ENCODE data around the gene PLP2. TPM values are rescaled to one million over a fixed set of nuclear protein-coding genes. Genes with fewer than 3 reads are reported as not detected.
"Not testable (repeated sequence)": the region's sequence is repeated elsewhere in the genome, so short reads cannot be mapped to it uniquely, and the experiment has no call there.

The PLP2 gene
- 16.8 and 20.4 TPM in 2 replicates for total RNA-seq

GRCh38 chrX:49171752-49172279 is at the start of gene PLP2:
Gene PLP2 (plus strand): TSS chrX:49171898. CDS start chrX:49172001, 103 bp downstream.
- no peak for TF ChIP-seq CTCF (IDR thresholded peaks at IDR 0.05; ENCODE audit: insufficient read depth, low read length, severe bottlenecking)
- peak; percentile 50 for DNase-seq (ENCODE audit: low read depth)
- no peak for FAIRE-seq
- H3K4me3 ChIP-seq (ENCODE audit: low read depth, low read length): peak within 1 kb of the TSS; percentile 79
- H3K27me3 ChIP-seq (ENCODE audit: control insufficient read depth, insufficient read depth, low read length): no peaks in the 10 kb centered on the region
- H3K36me3 ChIP-seq (ENCODE audit: control insufficient read depth, insufficient read depth, low read length): peaks cover 7% of the 10 kb centered on the region

GRCh38 chrX:49122499-49122898 is 49.2 kb upstream of the PLP2 start:
- no peak overlapping the region for H3K4me3 ChIP-seq (ENCODE audit: low read depth, low read length)
- DNase-seq (ENCODE audit: low read depth) (no peak), FAIRE-seq (no peak)
- no peaks in the 10 kb centered on the region for H3K27me3 ChIP-seq (ENCODE audit: control insufficient read depth, insufficient read depth, low read length)
- no peak for TF ChIP-seq CTCF (IDR thresholded peaks at IDR 0.05; ENCODE audit: insufficient read depth, low read length, severe bottlenecking)
- H3K36me3 ChIP-seq (ENCODE audit: control insufficient read depth, insufficient read depth, low read length): no peaks in the 10 kb centered on the region

- FAIRE-seq; H3K27me3 ChIP-seq (ENCODE audit: control insufficient read depth, insufficient read depth, low read length); DNase-seq (ENCODE audit: low read depth); H3K36me3 ChIP-seq (ENCODE audit: control insufficient read depth, insufficient read depth, low read length); H3K4me3 ChIP-seq (ENCODE audit: low read depth, low read length): not testable (repeated sequence)
Observed at GRCh38 chrX:49127742-49128258, 43.9 kb upstream of the PLP2 start.

- no peak for DNase-seq (ENCODE audit: low read depth)
- Histone ChIP-seq H3K27me3 (ENCODE audit: control insufficient read depth, insufficient read depth, low read length) (no peaks in the 10 kb centered on the region), H3K4me3 (ENCODE audit: low read depth, low read length) (no peak overlapping the region), H3K36me3 (ENCODE audit: control insufficient read depth, insufficient read depth, low read length) (no peaks in the 10 kb centered on the region)
- TF ChIP-seq CTCF (IDR thresholded peaks at IDR 0.05; ENCODE audit: insufficient read depth, low read length, severe bottlenecking): no peak
- no peak for FAIRE-seq
Observed at GRCh38 chrX:49129427-49129826, 42.3 kb upstream of the PLP2 start.

- not testable (repeated sequence) for DNase-seq (ENCODE audit: low read depth); H3K4me3 ChIP-seq (ENCODE audit: low read depth, low read length); FAIRE-seq; H3K27me3 ChIP-seq (ENCODE audit: control insufficient read depth, insufficient read depth, low read length); H3K36me3 ChIP-seq (ENCODE audit: control insufficient read depth, insufficient read depth, low read length)
Observed at GRCh38 chrX:49132275-49132674, 39.4 kb upstream of the PLP2 start.

- no peak for FAIRE-seq
- no peak for TF ChIP-seq CTCF (IDR thresholded peaks at IDR 0.05; ENCODE audit: insufficient read depth, low read length, severe bottlenecking)
- Histone ChIP-seq H3K36me3 (ENCODE audit: control insufficient read depth, insufficient read depth, low read length) (no peaks in the 10 kb centered on the region), H3K4me3 (ENCODE audit: low read depth, low read length) (no peak overlapping the region), H3K27me3 (ENCODE audit: control insufficient read depth, insufficient read depth, low read length) (no peaks in the 10 kb centered on the region)
- no peak for DNase-seq (ENCODE audit: low read depth)
Observed at GRCh38 chrX:49133759-49134158, 37.9 kb upstream of the PLP2 start.

GRCh38 chrX:49137492-49137891 is 34.2 kb upstream of the PLP2 start:
- DNase-seq (ENCODE audit: low read depth) (no peak), FAIRE-seq (no peak)
- Histone ChIP-seq H3K4me3 (ENCODE audit: low read depth, low read length) (no peak overlapping the region), H3K36me3 (ENCODE audit: control insufficient read depth, insufficient read depth, low read length) (no peaks in the 10 kb centered on the region), H3K27me3 (ENCODE audit: control insufficient read depth, insufficient read depth, low read length) (no peaks in the 10 kb centered on the region)
- no peak for TF ChIP-seq CTCF (IDR thresholded peaks at IDR 0.05; ENCODE audit: insufficient read depth, low read length, severe bottlenecking)
